Type B pancreatic cell (in vitro differentiated cells): Measurements from ENCODE around the gene BAHD1. TPM values are rescaled to one million over a fixed set of nuclear protein-coding genes. Genes with fewer than 3 reads are reported as not detected.

Source experiments
- DNase-seq: peaks from one replicate; pipeline ENCODE4 v3.0.0; 2021; ENCODE audit warnings: mixed read lengths; ENCODE audit not compliant: unreplicated experiment; ENCODE audit errors: extremely low spot score
- H3K27ac Mint-ChIP-seq: 2 replicates; pipeline ENCODE4 v1.8.0; 2021; ENCODE audit warnings: mild to moderate bottlenecking, mixed read lengths
- H3K27me3 Mint-ChIP-seq: 2 replicates; pipeline ENCODE4 v1.8.0; 2021; ENCODE audit warnings: mixed read lengths
- H3K36me3 Mint-ChIP-seq: 2 replicates; pipeline ENCODE4 v1.8.0; 2021; ENCODE audit warnings: mixed read lengths
- H3K4me1 Mint-ChIP-seq: one replicate; pipeline ENCODE4 v1.8.0; 2021; ENCODE audit warnings: mixed read lengths; ENCODE audit not compliant: unreplicated experiment
- H3K4me3 Mint-ChIP-seq: 2 replicates; pipeline ENCODE4 v1.8.0; 2021; ENCODE audit warnings: mild to moderate bottlenecking, mixed read lengths
- H3K9me3 Mint-ChIP-seq: 2 replicates; pipeline ENCODE4 v1.8.0; 2021; ENCODE audit warnings: mixed read lengths
- total RNA-seq: library from RNA; stranded (reverse); gene quantifications from 2 replicates; pipeline ENCODE4 v1.2.1, GENCODE V29; 2021; ENCODE audit warnings: low replicate concordance
- TF ChIP-seq, protein P1 (sequence below): fragments of 200-600 bp; sonication (generic); conservative IDR thresholded peaks from 2 replicates; pipeline ENCODE4 v1.5.0; 2021; ENCODE audit warnings: antibody characterized with exemption, mild to moderate bottlenecking

BAHD1 gene
- total RNA-seq, 1 donor from 2014 or later, result 21.6 TPM

DNA sequence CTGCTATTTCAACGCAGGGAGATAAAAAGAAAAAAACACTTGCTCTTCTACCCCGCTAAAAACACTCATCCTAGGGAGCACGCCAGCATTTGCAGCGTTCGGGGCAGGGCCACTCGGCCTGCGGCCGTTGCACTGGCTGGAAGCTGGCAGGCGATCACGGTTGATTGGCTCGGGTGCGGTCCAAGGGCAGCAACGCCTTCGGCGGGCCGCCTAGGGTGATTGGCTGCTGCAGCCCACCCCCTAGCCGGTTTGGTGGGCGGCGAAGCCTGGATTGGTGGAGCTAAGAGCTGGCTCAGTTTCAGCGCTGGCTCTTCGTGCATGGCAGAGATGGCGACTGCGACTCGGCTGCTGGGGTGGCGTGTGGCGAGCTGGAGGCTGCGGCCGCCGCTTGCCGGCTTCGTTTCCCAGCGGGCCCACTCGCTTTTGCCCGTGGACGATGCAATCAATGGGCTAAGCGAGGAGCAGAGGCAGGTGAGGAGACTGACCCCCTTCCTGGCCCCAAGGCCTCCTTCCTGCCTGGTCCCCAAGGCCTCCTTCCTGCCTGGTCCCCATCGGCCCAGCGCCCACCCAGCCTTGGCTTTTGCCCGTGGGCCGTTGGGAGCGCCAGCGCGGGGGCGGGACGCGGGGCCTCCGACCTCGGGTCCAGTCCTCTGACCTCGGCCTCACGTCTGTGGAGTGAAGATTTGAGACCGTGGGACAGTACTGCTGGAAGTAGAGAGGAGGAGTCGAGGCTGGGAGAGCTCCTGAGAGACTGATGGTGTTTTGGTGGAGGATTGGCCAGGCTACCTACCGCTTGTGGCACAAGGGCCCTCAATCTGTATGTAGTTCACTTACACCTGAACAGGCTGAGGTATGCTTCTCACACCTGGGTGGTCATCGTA is 35.0 kb upstream of the BAHD1 start, which contains the start of gene IVD:
Gene IVD, plus strand, starts transcription at position 295 of the 881 bp plus-strand sequence. Its CDS starts 33 bp downstream, at position 328.
- H3K27me3 Mint-ChIP-seq, result no peaks in the 10 kb centered on the region

DNA sequence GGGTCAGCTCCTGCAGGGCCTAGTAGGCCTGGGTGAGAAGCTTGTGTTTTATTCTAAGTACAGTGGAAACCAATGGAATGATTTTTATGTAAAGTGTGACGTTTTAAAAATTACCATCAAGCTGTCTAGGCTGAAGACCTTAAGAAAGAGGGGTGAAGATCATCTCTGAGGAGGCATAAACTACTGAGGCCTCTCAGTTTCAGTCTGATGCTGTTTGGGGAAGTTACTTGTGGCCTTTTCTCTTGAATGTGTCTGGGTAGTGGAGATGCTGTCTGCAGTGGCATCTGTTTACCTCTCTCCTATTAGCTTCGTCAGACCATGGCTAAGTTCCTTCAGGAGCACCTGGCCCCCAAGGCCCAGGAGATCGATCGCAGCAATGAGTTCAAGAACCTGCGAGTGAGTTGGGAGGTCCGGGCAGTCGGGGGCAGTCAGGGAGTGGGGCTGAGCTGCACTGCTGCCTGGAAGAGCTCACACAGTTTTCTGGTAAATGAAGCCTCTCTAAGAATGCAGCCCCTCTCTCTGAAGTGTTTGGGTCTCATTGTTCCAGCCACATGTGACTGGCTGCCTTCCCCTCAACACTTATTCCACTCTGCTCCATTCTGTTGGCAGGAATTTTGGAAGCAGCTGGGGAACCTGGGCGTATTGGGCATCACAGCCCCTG is 33.3 kb upstream of the BAHD1 start:
- Mint-ChIP-seq H3K4me1 (peaks cover 18% of the 10 kb centered on the region), H3K27me3 (no peaks in the 10 kb centered on the region), H3K9me3 (no peaks in the 10 kb centered on the region), H3K36me3 (peaks cover 11% of the 10 kb centered on the region), H3K27ac (no peak overlapping the region), H3K4me3 (peak overlapping the region; percentile 67)
- TF ChIP-seq, protein P1, sequence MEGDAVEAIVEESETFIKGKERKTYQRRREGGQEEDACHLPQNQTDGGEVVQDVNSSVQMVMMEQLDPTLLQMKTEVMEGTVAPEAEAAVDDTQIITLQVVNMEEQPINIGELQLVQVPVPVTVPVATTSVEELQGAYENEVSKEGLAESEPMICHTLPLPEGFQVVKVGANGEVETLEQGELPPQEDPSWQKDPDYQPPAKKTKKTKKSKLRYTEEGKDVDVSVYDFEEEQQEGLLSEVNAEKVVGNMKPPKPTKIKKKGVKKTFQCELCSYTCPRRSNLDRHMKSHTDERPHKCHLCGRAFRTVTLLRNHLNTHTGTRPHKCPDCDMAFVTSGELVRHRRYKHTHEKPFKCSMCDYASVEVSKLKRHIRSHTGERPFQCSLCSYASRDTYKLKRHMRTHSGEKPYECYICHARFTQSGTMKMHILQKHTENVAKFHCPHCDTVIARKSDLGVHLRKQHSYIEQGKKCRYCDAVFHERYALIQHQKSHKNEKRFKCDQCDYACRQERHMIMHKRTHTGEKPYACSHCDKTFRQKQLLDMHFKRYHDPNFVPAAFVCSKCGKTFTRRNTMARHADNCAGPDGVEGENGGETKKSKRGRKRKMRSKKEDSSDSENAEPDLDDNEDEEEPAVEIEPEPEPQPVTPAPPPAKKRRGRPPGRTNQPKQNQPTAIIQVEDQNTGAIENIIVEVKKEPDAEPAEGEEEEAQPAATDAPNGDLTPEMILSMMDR, result no peak
- DNase-seq, result no peak

More for the DNA sequence above, 35.0 kb upstream of the BAHD1 start, which contains the start of gene IVD:
- DNase-seq, result peak; percentile 94
- Mint-ChIP-seq H3K4me1 (peaks cover 18% of the 10 kb centered on the region), H3K9me3 (no peaks in the 10 kb centered on the region), H3K36me3 (peaks cover 1% of the 10 kb centered on the region), H3K27ac (peak within 1 kb of the TSS; percentile 55), H3K4me3 (peak within 1 kb of the TSS; percentile 81)
- TF ChIP-seq, protein P1, result no peak

DNA sequence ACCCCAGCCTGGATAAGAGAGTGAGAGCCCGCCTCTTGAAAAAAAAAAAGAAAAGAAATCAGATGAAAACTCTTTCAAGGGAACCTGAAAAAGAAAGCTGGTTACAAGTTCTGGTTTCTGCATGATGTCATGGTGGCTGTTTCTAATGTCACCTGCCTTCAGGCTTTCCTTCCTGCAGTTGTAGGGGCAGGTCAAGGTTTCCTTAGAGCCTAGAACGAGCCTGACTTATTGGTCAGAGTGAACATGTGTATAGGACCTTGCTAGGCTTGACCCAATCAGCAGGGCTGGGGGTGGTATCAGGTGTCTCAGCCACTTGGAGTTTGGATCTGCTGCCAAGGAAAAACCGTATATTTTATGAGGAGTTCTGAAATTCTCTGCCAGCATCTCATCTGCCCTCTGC is 31.4 kb upstream of the BAHD1 start:
- TF ChIP-seq, protein P1, result no peak
- H3K4me1 Mint-ChIP-seq, result peaks cover 18% of the 10 kb centered on the region
- no peak overlapping the region for H3K27ac Mint-ChIP-seq
- H3K36me3 Mint-ChIP-seq, result peaks cover 13% of the 10 kb centered on the region
- no peak for DNase-seq
- no peak overlapping the region for H3K4me3 Mint-ChIP-seq
- no peaks in the 10 kb centered on the region for H3K27me3 Mint-ChIP-seq
- H3K9me3 Mint-ChIP-seq, result no peaks in the 10 kb centered on the region

DNA sequence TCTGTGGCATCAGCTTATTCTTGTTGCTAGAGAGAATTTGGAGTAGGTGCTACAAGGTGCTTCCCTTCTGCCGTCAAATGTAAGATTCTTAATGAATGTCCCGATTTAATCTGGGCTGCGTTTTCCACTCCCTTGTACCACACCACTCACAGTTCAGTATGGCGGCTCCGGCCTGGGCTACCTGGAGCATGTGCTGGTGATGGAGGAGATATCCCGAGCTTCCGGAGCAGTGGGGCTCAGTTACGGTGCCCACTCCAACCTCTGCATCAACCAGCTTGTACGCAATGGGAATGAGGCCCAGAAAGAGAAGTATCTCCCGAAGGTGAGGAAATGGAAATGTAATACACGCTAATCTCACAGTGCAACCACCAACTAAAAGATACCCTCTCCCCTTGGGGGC is 30.3 kb upstream of the BAHD1 start:
- TF ChIP-seq, protein P1, result no peak
- H3K36me3 Mint-ChIP-seq, result peaks cover 18% of the 10 kb centered on the region
- no peak overlapping the region for H3K27ac Mint-ChIP-seq
- peaks cover 12% of the 10 kb centered on the region for H3K4me1 Mint-ChIP-seq
- H3K27me3 Mint-ChIP-seq, result no peaks in the 10 kb centered on the region
- H3K4me3 Mint-ChIP-seq, result no peak overlapping the region
- DNase-seq, result no peak
- H3K9me3 Mint-ChIP-seq, result no peaks in the 10 kb centered on the region

DNA sequence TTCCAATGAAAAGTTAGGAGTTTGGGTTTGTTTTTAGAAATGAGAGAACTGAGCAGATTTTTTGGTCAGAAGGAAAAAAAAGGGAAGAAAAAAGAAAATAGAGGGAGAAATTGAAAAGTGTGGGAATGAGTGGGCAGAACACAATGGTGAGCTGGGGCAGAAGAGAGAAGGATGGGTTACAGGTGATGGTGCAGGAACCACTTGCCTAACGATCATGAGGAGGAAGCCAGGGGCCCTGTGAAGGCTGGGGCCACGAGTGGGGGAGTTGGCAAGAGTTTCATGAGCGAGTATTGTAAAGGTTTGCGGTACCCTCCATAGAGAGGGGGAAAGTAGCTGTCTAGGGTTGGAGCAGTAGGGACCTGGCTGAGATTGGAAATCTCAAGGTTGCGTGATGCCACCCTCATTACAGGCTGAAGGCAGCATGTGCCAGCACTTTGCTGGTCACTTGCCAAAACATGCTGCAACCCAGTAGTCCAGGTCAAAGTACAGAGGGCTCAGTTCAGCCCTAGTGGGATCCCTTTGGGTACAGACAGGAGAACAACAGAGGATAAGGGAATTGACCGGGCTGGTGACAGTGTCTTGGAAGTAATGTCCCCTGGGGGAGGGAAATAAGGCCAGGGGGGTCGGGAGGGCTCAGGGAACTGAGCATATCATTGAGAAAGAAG is 28.5 kb upstream of the BAHD1 start:
- Mint-ChIP-seq H3K36me3 (peaks cover 19% of the 10 kb centered on the region), H3K4me3 (no peak overlapping the region), H3K27me3 (no peaks in the 10 kb centered on the region), H3K27ac (no peak overlapping the region), H3K9me3 (no peaks in the 10 kb centered on the region), H3K4me1 (peaks cover 4% of the 10 kb centered on the region)
- TF ChIP-seq, protein P1, result no peak
- DNase-seq, result no peak
